ENCODE results near the gene SF3B2. TPM values are rescaled to one million over a fixed set of nuclear protein-coding genes. Genes with fewer than 3 reads are reported as not detected.

Gene SF3B2
- total RNA-seq, 2 donors from 2014 or later, result 142 TPM

GRCh38 chr11:66014804-66015453, 37.2 kb upstream of the SF3B2 start:
- TF ChIP-seq, protein P1, sequence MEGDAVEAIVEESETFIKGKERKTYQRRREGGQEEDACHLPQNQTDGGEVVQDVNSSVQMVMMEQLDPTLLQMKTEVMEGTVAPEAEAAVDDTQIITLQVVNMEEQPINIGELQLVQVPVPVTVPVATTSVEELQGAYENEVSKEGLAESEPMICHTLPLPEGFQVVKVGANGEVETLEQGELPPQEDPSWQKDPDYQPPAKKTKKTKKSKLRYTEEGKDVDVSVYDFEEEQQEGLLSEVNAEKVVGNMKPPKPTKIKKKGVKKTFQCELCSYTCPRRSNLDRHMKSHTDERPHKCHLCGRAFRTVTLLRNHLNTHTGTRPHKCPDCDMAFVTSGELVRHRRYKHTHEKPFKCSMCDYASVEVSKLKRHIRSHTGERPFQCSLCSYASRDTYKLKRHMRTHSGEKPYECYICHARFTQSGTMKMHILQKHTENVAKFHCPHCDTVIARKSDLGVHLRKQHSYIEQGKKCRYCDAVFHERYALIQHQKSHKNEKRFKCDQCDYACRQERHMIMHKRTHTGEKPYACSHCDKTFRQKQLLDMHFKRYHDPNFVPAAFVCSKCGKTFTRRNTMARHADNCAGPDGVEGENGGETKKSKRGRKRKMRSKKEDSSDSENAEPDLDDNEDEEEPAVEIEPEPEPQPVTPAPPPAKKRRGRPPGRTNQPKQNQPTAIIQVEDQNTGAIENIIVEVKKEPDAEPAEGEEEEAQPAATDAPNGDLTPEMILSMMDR (IDR thresholded peaks at IDR 0.05), result no peak
- Histone ChIP-seq H3K4me1 (ENCODE audit: control insufficient read depth in 1 of 2, low read depth in 2 of 2) (peaks cover 34 to 62% of the 10 kb centered on the region in 2 donors), H3K4me3 (peak overlapping the region; percentile 55), H3K9me3 (no peaks in the 10 kb centered on the region), H3K36me3 (no peaks in the 10 kb centered on the region), H3K27ac (peak overlapping the region; percentile 92 to 97), H3K27me3 (replicated peaks; ENCODE audit: insufficient read depth) (no peaks in the 10 kb centered on the region)
- no peak for ATAC-seq (ENCODE audit: insufficient number of reproducible peaks, low FRiP score, low read depth)
- no peak for DNase-seq (ENCODE audit: low spot score)

DNA sequence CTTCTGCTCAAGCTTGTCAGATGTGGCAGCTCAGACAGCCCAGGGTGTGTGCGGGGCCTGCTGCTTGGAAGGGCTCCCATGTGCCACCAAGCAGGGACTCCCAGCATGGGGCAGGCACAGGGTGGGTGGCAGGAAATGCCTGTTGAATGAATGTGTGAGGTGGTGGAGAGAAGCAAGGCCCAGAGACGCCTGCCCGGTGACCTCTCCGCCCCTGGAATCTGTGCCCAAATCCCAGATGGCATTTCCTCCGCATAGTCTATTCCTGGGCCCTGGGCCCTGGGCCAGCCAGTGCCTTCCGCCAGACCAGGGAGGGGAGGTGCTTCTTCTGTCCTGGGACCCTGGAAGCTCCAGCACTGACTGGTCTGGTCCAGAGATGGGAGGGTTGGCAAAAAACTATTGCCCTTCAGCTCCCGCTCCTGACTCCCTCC, 36.7 kb upstream of the SF3B2 start:
- peak; percentile 83 for DNase-seq (ENCODE audit: low spot score)
- Histone ChIP-seq H3K4me3 (peak overlapping the region; percentile 55), H3K4me1 (ENCODE audit: control insufficient read depth in 1 of 2, low read depth in 2 of 2) (peaks cover 34 to 60% of the 10 kb centered on the region in 2 donors), H3K27ac (peak overlapping the region; percentile 92 to 97), H3K9me3 (no peaks in the 10 kb centered on the region), H3K36me3 (no peaks in the 10 kb centered on the region), H3K27me3 (replicated peaks; ENCODE audit: insufficient read depth) (no peaks in the 10 kb centered on the region)
- peak; percentile 62 for ATAC-seq (ENCODE audit: insufficient number of reproducible peaks, low FRiP score, low read depth)
- TF ChIP-seq, protein P1 (IDR thresholded peaks at IDR 0.05), result no peak

GRCh38 chr11:66015936-66016792, 36.0 kb upstream of the SF3B2 start:
- H3K4me1 ChIP-seq (ENCODE audit: control insufficient read depth in 1 of 2, low read depth in 2 of 2), result peaks cover 40 to 62% of the 10 kb centered on the region in 2 donors
- ATAC-seq (ENCODE audit: insufficient number of reproducible peaks, low FRiP score, low read depth) (peak; percentile 1), DNase-seq (ENCODE audit: low spot score) (no peak)
- peak overlapping the region; percentile 92 to 97 for H3K27ac ChIP-seq
- peak overlapping the region; percentile 55 for H3K4me3 ChIP-seq
- no peaks in the 10 kb centered on the region for H3K36me3 ChIP-seq
- H3K9me3 ChIP-seq, result no peaks in the 10 kb centered on the region
- H3K27me3 ChIP-seq (replicated peaks; ENCODE audit: insufficient read depth), result no peaks in the 10 kb centered on the region
- TF ChIP-seq, protein P1 (IDR thresholded peaks at IDR 0.05), result no peak

DNA sequence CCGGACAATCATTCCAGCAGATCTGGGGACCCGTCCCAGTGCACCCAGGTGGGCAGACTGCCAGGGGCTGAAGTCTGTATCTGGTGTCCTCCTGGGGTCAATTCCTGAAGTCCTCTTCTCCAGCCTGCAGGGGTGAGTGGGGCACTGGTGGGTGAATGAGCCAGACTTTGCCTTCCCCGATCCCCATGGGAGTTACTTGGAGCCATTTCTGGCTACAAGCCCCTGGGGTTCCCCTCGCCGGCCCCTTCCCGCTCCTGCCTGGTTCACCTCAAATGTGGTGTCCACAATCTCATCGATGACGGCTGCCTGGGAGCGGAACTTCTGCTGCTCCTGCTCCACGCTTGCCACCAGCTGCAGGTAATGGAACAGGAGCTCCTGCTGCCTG, 35.4 kb upstream of the SF3B2 start:
- Histone ChIP-seq H3K27me3 (replicated peaks; ENCODE audit: insufficient read depth) (no peaks in the 10 kb centered on the region), H3K36me3 (no peaks in the 10 kb centered on the region), H3K27ac (peak overlapping the region; percentile 92 to 97), H3K4me3 (peak overlapping the region; percentile 55), H3K4me1 (ENCODE audit: control insufficient read depth in 1 of 2, low read depth in 2 of 2) (peaks cover 41 to 62% of the 10 kb centered on the region in 2 donors), H3K9me3 (no peaks in the 10 kb centered on the region)
- ATAC-seq (ENCODE audit: insufficient number of reproducible peaks, low FRiP score, low read depth) (no peak), DNase-seq (ENCODE audit: low spot score) (no peak)
- TF ChIP-seq, protein P1 (IDR thresholded peaks at IDR 0.05), result no peak

GRCh38 chr11:66017321-66017720, 34.8 kb upstream of the SF3B2 start:
- H3K36me3 ChIP-seq, result no peaks in the 10 kb centered on the region
- no peaks in the 10 kb centered on the region for H3K9me3 ChIP-seq
- no peaks in the 10 kb centered on the region for H3K27me3 ChIP-seq (replicated peaks; ENCODE audit: insufficient read depth)
- DNase-seq (ENCODE audit: low spot score), result no peak
- H3K4me1 ChIP-seq (ENCODE audit: control insufficient read depth in 1 of 2, low read depth in 2 of 2), result peaks cover 43 to 62% of the 10 kb centered on the region in 2 donors
- H3K4me3 ChIP-seq, result no peak overlapping the region
- peak overlapping the region in 1 of 2 donors; percentile 25 for H3K27ac ChIP-seq
- no peak for ATAC-seq (ENCODE audit: insufficient number of reproducible peaks, low FRiP score, low read depth)
- TF ChIP-seq, protein P1 (IDR thresholded peaks at IDR 0.05), result no peak
